Measurements from ENCODE around the gene TSPO.

DNA sequence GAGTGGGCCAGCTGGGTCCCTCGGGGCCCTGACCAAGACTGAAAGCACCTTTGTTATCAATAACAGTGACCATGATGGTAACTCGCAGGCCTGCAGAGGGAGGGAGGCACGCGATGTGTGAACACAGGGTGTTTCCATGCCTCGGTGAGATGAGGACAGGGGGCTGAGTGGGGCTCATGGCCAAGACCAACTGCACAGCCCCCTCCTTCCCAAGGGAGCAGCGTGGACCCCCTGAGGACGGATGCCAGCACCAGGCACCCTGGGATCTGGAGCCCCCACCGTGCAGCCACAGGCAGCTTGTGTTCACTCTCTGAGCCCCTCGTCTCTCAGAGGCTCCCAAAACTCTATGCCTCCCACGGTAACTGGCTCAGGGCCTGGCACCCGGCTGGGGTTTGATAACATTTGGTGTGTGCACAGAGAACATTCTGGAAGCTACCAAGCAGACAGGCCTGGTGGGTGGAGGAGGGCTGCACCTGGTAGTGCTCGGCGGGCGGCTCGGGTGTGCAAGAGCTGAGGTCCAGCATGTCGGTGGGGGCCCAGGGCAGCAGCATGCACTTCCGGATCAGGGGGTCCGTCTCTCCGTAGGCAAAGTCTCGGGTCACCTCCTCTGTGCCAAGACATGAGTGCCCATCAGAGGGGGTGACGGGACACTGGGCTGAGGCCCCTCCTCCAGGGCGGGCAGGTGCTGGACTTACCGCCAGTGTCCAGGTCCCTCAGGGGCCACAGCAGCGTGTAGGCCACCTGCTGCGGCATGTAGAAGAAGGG, 28.0 kb downstream of the TSPO start:
- TF ChIP-seq, protein P1, sequence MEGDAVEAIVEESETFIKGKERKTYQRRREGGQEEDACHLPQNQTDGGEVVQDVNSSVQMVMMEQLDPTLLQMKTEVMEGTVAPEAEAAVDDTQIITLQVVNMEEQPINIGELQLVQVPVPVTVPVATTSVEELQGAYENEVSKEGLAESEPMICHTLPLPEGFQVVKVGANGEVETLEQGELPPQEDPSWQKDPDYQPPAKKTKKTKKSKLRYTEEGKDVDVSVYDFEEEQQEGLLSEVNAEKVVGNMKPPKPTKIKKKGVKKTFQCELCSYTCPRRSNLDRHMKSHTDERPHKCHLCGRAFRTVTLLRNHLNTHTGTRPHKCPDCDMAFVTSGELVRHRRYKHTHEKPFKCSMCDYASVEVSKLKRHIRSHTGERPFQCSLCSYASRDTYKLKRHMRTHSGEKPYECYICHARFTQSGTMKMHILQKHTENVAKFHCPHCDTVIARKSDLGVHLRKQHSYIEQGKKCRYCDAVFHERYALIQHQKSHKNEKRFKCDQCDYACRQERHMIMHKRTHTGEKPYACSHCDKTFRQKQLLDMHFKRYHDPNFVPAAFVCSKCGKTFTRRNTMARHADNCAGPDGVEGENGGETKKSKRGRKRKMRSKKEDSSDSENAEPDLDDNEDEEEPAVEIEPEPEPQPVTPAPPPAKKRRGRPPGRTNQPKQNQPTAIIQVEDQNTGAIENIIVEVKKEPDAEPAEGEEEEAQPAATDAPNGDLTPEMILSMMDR (optimal IDR thresholded peaks at IDR 0.05 in 1 of 3, IDR thresholded peaks at IDR 0.05 in 1 of 3, conservative IDR thresholded peaks at IDR 0.05 in 1 of 3; ENCODE audit: extremely low read depth in 1 of 3, insufficient read depth in 2 of 3, low read length in 3 of 3): no peak
- no peak for TF ChIP-seq EZH2 (IDR thresholded peaks at IDR 0.05; ENCODE audit: low read length)
